ENCODE measurements around the gene QSOX1.

QSOX1 gene

DNA sequence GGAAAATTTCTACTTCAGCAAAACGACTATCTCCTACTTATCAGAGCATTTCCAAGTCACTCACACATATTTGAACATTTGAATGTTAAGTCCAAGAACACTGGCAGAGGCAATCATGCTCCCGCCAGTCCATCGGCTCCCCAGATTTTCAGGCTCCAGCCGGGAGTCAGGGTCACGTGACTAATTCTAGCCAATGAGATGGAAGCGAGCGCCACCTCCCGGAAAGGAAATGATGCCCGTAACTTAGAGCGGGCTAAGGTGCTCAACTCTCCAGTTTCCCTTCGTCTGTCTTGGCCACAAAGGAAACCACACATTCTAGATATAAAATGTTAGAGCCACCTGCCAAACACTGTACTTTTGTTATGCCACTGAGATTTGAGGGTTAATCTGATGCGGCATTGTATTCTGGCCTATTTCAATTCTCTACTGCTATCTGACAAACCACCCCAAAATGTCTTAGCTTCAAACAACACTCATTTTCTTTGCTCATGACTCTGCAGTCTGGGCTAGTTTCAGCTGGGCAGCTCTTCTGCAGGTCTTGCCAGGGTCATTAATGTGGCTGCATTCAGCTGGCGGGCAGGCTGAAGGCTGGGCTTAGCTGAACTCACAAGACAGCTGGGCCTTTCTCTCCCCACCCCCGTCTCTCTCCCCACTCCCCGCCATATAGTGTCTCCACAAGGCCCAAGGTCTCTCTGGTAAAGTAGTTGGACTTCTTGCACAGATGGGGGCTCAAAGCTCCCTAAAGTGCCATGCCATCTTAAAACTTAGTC lies 58.9 kb downstream of the QSOX1 start:
- no peak for DNase-seq (ENCODE audit: low read depth)

DNA sequence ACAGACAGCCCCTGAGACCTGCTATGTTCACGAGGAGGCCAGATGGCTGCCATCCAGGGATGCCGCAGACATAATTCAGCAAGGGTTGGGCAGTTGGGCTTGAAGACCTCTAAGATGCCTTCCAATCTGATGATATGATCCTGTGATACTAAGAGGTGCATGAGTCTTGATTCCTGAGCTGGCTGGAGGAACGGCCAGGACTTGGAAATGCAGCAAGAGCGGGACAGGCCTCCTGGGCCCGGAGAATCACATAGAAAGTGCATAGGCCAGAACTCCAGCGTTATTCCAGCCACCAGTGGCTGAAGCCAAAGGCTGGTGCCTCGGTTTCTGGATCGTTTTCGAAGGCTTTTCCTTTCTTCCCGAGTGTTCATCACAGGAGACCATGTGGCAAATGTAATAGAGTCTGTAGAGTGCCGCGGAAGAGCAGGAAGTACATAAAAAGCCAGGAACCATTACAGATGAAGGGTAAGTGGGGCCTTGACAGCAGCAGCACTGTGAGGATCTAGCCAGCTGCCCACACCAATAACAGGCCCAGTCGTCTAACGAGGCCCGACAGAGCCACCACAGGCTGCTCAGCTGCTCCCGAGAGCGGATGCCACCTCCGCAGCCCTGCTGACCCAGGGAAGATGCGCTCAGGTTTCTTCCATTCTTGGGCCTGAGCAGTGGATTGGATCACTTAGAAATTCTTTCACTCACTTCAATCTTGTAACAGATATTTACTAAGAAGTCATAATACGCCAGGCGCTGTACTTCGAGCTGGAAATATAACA lies 61.4 kb downstream of the QSOX1 start:
- DNase-seq (ENCODE audit: low read depth), result no peak

GRCh38 chr1:180217006-180217405 lies 62.3 kb downstream of the QSOX1 start:
- DNase-seq (ENCODE audit: low read depth), result no peak

- DNase-seq (ENCODE audit: low read depth), result no peak
These were observed 64.4 kb downstream of the QSOX1 start for GRCh38 chr1:180218806-180219765.

DNA sequence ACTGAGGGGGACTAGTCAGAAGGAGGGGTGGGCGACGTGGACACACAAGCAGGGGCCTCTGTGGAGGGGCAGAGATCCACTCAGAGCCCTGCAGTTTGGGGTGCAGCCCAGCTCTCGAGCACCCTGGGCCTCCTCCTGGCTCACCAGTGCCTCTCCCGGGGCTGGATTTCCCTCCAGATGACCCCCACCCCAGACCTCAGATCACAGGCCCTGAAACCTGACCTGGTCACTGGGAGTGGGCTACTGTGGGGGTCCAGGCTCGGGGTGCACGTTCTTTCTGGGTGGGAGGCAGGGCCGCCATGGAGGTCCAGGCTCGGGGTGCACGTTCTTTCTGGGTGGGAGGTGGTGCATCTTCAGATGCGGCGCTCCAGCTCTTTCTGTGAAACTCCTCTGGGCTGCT lies 65.1 kb downstream of the QSOX1 start:
- no peak for DNase-seq (ENCODE audit: low read depth)

- no peak for DNase-seq (ENCODE audit: low read depth)
These were observed 66.8 kb downstream of the QSOX1 start for GRCh38 chr1:180221462-180221861.

GRCh38 chr1:180224902-180225301 lies 70.2 kb downstream of the QSOX1 start:
- DNase-seq (ENCODE audit: low read depth), result no peak

- no peak for DNase-seq (ENCODE audit: low read depth)
These were observed 70.7 kb downstream of the QSOX1 start for GRCh38 chr1:180225403-180225802.

- DNase-seq (ENCODE audit: low read depth), result no peak
These were observed 73.4 kb downstream of the QSOX1 start for GRCh38 chr1:180227861-180228647.

- no peak for DNase-seq (ENCODE audit: low read depth)
These were observed 74.2 kb downstream of the QSOX1 start for GRCh38 chr1:180228648-180229482.

DNA sequence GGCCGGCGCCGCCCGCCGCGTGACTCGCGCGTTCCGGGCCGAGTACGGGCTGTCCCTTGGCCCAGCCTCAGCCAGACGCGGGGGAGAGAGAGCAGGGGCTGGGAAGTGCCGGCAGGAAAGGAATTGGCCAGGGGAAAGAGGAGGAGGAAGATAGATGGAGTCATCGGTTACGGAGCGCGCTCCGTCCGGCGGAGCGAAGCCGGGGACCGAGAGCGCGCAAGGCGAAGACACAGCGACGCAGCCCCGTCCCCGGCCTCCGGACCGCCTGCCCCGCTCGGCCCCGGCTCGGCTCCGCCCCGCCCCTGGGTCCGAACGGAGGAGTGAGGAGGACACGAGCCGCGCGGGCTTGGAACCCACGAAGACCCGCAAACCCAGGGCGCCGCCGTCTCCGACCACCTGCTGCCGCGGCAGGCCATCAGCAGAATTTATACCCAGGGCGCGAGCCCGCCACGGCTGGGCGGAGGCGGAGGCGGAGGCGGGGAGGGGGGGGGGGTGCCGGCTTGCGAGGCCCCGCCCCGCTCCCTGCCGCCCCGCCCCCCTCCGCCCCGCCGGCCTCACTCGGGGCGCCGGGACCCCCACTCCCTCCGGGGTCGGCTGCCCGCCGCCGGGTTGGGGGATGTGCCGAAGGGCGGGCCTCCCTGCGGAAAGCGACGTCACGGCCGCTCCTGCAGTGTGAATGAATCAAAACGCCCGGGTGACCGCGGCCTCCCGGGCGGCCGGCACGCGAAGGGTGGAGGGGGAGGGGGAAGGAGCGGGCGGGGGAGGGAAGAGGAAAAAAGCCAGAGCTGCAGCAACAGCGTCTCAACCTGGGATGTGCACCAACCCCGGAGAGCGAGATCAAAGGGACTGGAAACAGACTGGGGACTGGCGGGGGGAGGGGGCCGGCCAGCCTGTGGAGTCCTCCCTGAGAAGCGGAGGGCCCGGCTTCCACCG lies 75.1 kb downstream of the QSOX1 start, which contains the start of gene LHX4:
Gene LHX4 (plus strand): TSS at position 782 of the 933 bp plus-strand sequence. CDS start 266 bp downstream, outside the sequence.
- DNase-seq (ENCODE audit: low read depth), result no peak

GRCh38 chr1:180230416-180230790 lies 75.7 kb downstream of the QSOX1 start:
- DNase-seq (ENCODE audit: low read depth), result no peak

DNA sequence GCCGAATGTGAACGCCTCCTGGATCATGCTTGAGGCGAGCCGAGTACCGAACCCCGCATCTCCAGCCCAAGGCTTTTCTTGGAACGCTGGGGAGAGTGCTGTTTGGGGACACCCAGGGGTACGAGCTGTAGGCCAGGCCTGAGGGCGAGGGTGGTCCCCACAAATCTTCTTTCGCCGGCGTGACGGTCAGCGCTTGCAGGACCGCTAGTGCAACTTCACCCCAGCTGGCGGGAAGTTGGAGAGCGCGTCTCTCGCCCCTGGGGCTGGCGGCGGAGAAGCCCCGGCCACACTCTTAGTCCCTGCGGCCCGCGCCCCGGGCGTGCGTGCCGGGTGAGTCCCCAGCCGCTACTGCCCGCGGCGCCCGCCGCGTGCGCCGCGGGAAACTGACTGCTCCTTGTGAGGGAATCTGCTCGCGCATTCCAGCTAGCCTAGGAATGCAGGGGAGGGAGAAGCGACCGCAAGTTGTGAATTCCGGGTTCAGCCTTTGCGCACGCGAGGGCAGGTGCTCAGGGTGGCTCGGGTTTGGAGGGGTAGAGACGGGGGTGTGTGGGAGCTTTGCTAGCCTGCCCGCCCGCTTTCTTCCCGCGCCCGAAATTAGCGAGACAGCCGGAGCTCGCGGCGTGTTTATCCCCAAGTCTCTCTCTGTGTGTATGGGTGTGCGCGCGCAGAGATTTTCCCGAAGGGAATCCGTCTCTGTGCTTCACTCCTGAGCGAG lies 76.3 kb downstream of the QSOX1 start:
- no peak for DNase-seq (ENCODE audit: low read depth)

- no peak for DNase-seq (ENCODE audit: low read depth)
These were observed 76.8 kb downstream of the QSOX1 start for GRCh38 chr1:180231506-180231921.

GRCh38 chr1:180231936-180232335 lies 77.3 kb downstream of the QSOX1 start:
- no peak for DNase-seq (ENCODE audit: low read depth)

- DNase-seq (ENCODE audit: low read depth), result no peak
These were observed 77.9 kb downstream of the QSOX1 start for GRCh38 chr1:180232521-180233043.

GRCh38 chr1:180233191-180234011 lies 78.7 kb downstream of the QSOX1 start:
- no peak for DNase-seq (ENCODE audit: low read depth)
